ENCODE results near the gene DBF4. TPM values are rescaled to one million over a fixed set of nuclear protein-coding genes. Genes with fewer than 3 reads are reported as not detected.
"Not testable (repeated sequence)": the region's sequence is repeated elsewhere in the genome, so short reads cannot be mapped to it uniquely, and the experiment has no call there.

Gene DBF4, protein sequence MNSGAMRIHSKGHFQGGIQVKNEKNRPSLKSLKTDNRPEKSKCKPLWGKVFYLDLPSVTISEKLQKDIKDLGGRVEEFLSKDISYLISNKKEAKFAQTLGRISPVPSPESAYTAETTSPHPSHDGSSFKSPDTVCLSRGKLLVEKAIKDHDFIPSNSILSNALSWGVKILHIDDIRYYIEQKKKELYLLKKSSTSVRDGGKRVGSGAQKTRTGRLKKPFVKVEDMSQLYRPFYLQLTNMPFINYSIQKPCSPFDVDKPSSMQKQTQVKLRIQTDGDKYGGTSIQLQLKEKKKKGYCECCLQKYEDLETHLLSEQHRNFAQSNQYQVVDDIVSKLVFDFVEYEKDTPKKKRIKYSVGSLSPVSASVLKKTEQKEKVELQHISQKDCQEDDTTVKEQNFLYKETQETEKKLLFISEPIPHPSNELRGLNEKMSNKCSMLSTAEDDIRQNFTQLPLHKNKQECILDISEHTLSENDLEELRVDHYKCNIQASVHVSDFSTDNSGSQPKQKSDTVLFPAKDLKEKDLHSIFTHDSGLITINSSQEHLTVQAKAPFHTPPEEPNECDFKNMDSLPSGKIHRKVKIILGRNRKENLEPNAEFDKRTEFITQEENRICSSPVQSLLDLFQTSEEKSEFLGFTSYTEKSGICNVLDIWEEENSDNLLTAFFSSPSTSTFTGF
- total RNA-seq (2021; ENCODE audit: unreplicated experiment) (48.8 TPM), Bru-seq, nascent RNA (percentile 92 among the genes with signal in this experiment), BruChase-seq, experiment 1, labeled RNA remaining after a 2-hour chase (percentile 90 among the genes with signal in this experiment), BruChase-seq, experiment 2, labeled RNA remaining after a 6-hour chase (percentile 79 among the genes with signal in this experiment)
- polyA plus RNA-seq (2012; ENCODE audit: insufficient read length), result 12.8 TPM
- long read RNA-seq, transcript DBF4-201 (12 exons, 3,907 nt), result major isoform, 36 of 76 reads
- long read RNA-seq, partial matches to known transcripts, result 17 of 76 reads
- long read RNA-seq, other reads (novel, unspliced or antisense), result 19 of 76 reads

DNA sequence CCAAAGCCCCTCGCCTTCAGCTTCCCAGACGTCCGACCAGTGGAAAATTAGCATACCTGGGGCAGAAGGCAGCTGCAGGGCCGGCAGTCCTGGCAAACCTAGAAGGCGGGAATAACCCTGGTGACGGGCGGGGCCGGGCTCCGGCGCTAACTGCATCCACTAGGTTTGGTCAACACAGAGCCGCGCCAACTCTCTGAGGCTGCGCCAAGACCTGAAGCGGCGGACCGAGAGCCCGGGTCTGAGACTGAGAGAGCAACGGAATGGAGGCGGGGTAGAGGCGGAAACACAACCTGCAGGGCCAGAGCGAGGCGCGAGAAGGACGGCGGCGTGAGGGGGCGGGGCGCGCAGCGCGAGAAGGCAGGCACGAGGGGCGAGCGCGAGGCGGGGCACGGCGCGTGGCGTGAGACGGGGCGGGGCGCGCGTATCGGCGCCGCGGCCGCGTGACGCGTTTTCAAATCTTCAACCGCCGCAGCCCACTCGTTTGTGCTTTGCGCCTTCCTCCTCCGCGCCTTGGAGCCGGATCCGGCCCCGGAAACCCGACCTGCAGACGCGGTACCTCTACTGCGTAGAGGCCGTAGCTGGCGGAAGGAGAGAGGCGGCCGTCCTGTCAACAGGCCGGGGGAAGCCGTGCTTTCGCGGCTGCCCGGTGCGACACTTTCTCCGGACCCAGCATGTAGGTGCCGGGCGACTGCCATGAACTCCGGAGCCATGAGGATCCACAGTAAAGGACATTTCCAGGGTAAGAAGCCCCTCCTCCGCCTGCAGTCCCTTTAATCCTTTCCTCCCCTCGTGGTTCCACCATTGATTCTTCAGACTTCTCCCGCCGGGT, at the start of gene DBF4, which contains the start of gene SLC25A40:
Gene DBF4 (plus strand): TSS at position 454 of the 829 bp plus-strand sequence. CDS start 240 bp downstream, at position 694.
Gene SLC25A40 (minus strand): TSS at position 321 of the 829 bp plus-strand sequence. CDS start 17,633 bp downstream, outside the sequence.
- Histone ChIP-seq H3K27me3 (ENCODE audit: control insufficient read depth, insufficient read depth, low read length) (no peaks in the 10 kb centered on the region), H3K27ac (ENCODE audit: low read length) (peak within 1 kb of the TSS; percentile 94), H3K4me3 (ENCODE audit: low read depth in 2 of 2, low read length in 2 of 2) (peak within 1 kb of the TSS; percentile 64 to 93), H3K4me1 (ENCODE audit: control insufficient read depth, insufficient read depth, low read length) (peaks cover 19% of the 10 kb centered on the region), H3K36me3 (ENCODE audit: control insufficient read depth, insufficient read depth, low read length) (peaks cover 11% of the 10 kb centered on the region), H3K9me3 (ENCODE audit: control insufficient read depth, insufficient read depth, low read depth, low read length) (peaks cover 10% of the 10 kb centered on the region; the same call in 1 of the 2 replicates)
- ChIA-PET CTCF (no interaction called here), POLR2A (no interaction called here)
- in situ Hi-C loops (cut with HindIII; ENCODE audit: low pct_unique_long_range_greater_than_20kb, low sequenced_read_pairs), result no loop called here
- intact Hi-C loops (cut with micrococcal nuclease; ENCODE audit: unreplicated experiment), result loop anchor here (5.0 kb wide), 1 partner anchor 249 kb away; the partner anchor contains the start of gene RUNDC3B
- DNase-seq (ENCODE audit: low read depth, low spot score), result peak; percentile 78
- BruUV-seq (replicated peaks), result no TSS peak
- TF ChIP-seq SIN3A (IDR thresholded peaks at IDR 0.05; ENCODE audit: borderline replicate concordance, insufficient read depth, low read depth, low read length), result peak; percentile 98
- TF ChIP-seq, protein P1, sequence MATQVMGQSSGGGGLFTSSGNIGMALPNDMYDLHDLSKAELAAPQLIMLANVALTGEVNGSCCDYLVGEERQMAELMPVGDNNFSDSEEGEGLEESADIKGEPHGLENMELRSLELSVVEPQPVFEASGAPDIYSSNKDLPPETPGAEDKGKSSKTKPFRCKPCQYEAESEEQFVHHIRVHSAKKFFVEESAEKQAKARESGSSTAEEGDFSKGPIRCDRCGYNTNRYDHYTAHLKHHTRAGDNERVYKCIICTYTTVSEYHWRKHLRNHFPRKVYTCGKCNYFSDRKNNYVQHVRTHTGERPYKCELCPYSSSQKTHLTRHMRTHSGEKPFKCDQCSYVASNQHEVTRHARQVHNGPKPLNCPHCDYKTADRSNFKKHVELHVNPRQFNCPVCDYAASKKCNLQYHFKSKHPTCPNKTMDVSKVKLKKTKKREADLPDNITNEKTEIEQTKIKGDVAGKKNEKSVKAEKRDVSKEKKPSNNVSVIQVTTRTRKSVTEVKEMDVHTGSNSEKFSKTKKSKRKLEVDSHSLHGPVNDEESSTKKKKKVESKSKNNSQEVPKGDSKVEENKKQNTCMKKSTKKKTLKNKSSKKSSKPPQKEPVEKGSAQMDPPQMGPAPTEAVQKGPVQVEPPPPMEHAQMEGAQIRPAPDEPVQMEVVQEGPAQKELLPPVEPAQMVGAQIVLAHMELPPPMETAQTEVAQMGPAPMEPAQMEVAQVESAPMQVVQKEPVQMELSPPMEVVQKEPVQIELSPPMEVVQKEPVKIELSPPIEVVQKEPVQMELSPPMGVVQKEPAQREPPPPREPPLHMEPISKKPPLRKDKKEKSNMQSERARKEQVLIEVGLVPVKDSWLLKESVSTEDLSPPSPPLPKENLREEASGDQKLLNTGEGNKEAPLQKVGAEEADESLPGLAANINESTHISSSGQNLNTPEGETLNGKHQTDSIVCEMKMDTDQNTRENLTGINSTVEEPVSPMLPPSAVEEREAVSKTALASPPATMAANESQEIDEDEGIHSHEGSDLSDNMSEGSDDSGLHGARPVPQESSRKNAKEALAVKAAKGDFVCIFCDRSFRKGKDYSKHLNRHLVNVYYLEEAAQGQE (IDR thresholded peaks at IDR 0.05; ENCODE audit: insufficient read depth in 1 of 2, low read depth in 2 of 2, low read length in 1 of 2), result no peak
- peak; percentile 84; the same call in 1 of the 2 replicates for TF ChIP-seq TCF7L2 (IDR thresholded peaks at IDR 0.05; ENCODE audit: low read depth, low read length)
- TF ChIP-seq, protein P2, sequence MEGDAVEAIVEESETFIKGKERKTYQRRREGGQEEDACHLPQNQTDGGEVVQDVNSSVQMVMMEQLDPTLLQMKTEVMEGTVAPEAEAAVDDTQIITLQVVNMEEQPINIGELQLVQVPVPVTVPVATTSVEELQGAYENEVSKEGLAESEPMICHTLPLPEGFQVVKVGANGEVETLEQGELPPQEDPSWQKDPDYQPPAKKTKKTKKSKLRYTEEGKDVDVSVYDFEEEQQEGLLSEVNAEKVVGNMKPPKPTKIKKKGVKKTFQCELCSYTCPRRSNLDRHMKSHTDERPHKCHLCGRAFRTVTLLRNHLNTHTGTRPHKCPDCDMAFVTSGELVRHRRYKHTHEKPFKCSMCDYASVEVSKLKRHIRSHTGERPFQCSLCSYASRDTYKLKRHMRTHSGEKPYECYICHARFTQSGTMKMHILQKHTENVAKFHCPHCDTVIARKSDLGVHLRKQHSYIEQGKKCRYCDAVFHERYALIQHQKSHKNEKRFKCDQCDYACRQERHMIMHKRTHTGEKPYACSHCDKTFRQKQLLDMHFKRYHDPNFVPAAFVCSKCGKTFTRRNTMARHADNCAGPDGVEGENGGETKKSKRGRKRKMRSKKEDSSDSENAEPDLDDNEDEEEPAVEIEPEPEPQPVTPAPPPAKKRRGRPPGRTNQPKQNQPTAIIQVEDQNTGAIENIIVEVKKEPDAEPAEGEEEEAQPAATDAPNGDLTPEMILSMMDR (IDR thresholded peaks at IDR 0.05), result no peak
- peak; percentile 85 for TF ChIP-seq POLR2AphosphoS5 (IDR thresholded peaks at IDR 0.05; ENCODE audit: low read depth, low read length)
- peak; percentile 96 for ATAC-seq

DNA sequence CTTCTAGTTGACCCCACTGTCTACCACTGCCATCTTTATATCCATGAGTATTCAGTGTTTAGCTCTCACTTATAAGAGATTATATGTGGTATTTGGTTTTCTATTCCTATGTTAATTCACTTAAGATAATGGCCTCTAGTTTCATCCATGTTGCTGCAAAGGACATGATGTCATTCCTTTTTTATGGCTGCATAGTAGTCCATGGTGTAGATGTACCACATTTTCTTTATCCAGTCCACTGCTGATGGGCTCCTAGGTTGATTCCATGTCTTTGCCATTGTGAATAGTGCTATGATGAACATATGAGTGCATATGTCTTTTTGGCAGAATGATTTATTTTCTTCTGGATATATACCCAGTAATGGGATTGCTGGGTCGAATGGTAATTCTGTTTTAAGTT, 47.9 kb upstream of the DBF4 start:
- H3K9me3 ChIP-seq (ENCODE audit: control insufficient read depth, insufficient read depth, low read depth, low read length); intact Hi-C loops (cut with micrococcal nuclease; ENCODE audit: unreplicated experiment); H3K27ac ChIP-seq (ENCODE audit: low read length); H3K36me3 ChIP-seq (ENCODE audit: control insufficient read depth, insufficient read depth, low read length); POLR2A ChIA-PET; H3K4me1 ChIP-seq (ENCODE audit: control insufficient read depth, insufficient read depth, low read length); H3K27me3 ChIP-seq (ENCODE audit: control insufficient read depth, insufficient read depth, low read length); in situ Hi-C loops (cut with HindIII; ENCODE audit: low pct_unique_long_range_greater_than_20kb, low sequenced_read_pairs); BruUV-seq (replicated peaks); H3K4me3 ChIP-seq (ENCODE audit: low read depth in 2 of 2, low read length in 2 of 2); ATAC-seq; CTCF ChIA-PET; DNase-seq (ENCODE audit: low read depth, low spot score): not testable (repeated sequence)
